Lung (tissue), 12 donors: ENCODE data around the gene TUBGCP4. TPM values are rescaled to one million over a fixed set of nuclear protein-coding genes. Genes with fewer than 3 reads are reported as not detected.

ENCODE experiments used
- ATAC-seq: fragments of 200-7000 bp; cut with Tn5 transposase; one replicate; pipeline ENCODE4 v1.9.1; 2020; ENCODE audit warnings: moderate number of reproducible peaks; ENCODE audit not compliant: insufficient read depth, low FRiP score
- DNase-seq, 3 donors: peaks; one replicate each; pipeline ENCODE4 v3.0.0-alpha.2; 2013 to 2017
- H3K27ac ChIP-seq, 2 donors: one replicate each; pipeline ENCODE4 v1.5.1; 2013; ENCODE audit warnings: mild to moderate bottlenecking in 2 of 2, moderate library complexity in 2 of 2, control low read depth in 1 of 2, inconsistent platforms in 1 of 2, low read depth in 1 of 2, low read length in 1 of 2
- H3K27me3 ChIP-seq, 3 donors: one replicate each; pipeline ENCODE4 v1.5.1; 2013; ENCODE audit warnings: low read length in 2 of 3; ENCODE audit not compliant: control insufficient read depth in 3 of 3, insufficient read depth in 3 of 3
- H3K36me3 ChIP-seq, 4 donors: one replicate each; pipeline ENCODE4 v1.5.1; 2013; ENCODE audit warnings: low read length in 4 of 4, mild to moderate bottlenecking in 1 of 4, moderate library complexity in 1 of 4; ENCODE audit not compliant: control insufficient read depth in 4 of 4, insufficient read depth in 4 of 4
- H3K4me1 ChIP-seq, 5 donors: one replicate each; pipeline ENCODE4 v1.5.1; 2013; ENCODE audit warnings: low read length in 5 of 5, mild to moderate bottlenecking in 2 of 5, moderate library complexity in 1 of 5; ENCODE audit not compliant: control insufficient read depth in 5 of 5, insufficient read depth in 5 of 5
- H3K4me3 ChIP-seq: one replicate; pipeline ENCODE4 v1.5.1; 2013; ENCODE audit warnings: mild to moderate bottlenecking, control low read depth, moderate library complexity
- H3K9ac ChIP-seq, 2 donors: one replicate each; pipeline ENCODE4 v1.5.1; 2013; ENCODE audit warnings: low read length in 2 of 2, control low read depth in 1 of 2; ENCODE audit not compliant: insufficient read depth in 1 of 2
- H3K9me3 ChIP-seq, 4 donors: one replicate each; pipeline ENCODE4 v1.5.1; 2013; ENCODE audit warnings: low read length in 3 of 4, mild to moderate bottlenecking in 1 of 4, moderate library complexity in 1 of 4; ENCODE audit not compliant: control insufficient read depth in 4 of 4, insufficient read depth in 3 of 4
- WGBS, 2 donors: extraction: QIAGEN DNeasy Blood & Tissue Kit; methylation state at CpG; one replicate each; pipeline ENCODE4 v1.1.7; 2013; 5-methylcytosine and 5-hydroxymethylcytosine counted together
- polyA plus RNA-seq, 2 donors: library from polyadenylated mRNA; stranded (reverse); fragments of 200-250 nt; gene quantifications; one replicate each; pipeline ENCODE4 v1.2.1, GENCODE V29; 2013
- total RNA-seq, 2 donors: library from RNA; depleted of rRNA in 1 of 2; stranded (reverse); fragments of >200 nt in 1 of 2; gene quantifications; one replicate each; pipeline ENCODE4 v1.2.1, GENCODE V29; 2014 to 2021
- TF ChIP-seq, protein P1 (sequence below): IDR thresholded peaks from 2 replicates; pipeline ENCODE4 v1.5.1; 2012; ENCODE audit warnings: mild to moderate bottlenecking; ENCODE audit errors: control extremely low read depth, extremely low read depth
- donor health status: control.
- donor health status: control.
- donor health status: Bipolar disorder and iron deficiency.
- donor health status: healthy.
- donor health status: DM: yes; HTN: yes; CAD: no.

Gene TUBGCP4
- total and polyA plus RNA-seq, 4 donors, result 5.4 to 17.0 (median 12.1) TPM

DNA sequence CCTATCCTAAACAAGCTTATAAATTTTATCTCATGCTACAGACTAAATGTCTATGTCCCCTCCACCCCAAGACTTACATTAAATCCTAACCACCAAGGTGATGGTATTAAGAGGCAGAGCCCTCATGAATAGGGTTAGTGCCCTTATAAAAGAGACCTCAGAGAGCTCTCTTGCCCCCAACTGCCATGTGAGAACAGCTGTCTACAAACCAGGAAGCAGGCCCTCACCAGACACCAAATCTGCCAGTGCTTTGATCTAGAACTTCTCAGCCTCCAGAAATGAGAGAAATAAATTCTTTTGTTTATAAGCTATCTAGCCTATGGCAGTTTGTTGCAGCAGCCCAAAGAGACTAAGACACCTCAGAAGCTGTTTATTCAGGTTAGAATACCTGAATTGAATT, 63.5 kb downstream of the TUBGCP4 start:
- no peaks in the 10 kb centered on the region for H3K27me3 ChIP-seq
- DNase-seq (no peak), ATAC-seq (no peak)
- TF ChIP-seq, protein P1, sequence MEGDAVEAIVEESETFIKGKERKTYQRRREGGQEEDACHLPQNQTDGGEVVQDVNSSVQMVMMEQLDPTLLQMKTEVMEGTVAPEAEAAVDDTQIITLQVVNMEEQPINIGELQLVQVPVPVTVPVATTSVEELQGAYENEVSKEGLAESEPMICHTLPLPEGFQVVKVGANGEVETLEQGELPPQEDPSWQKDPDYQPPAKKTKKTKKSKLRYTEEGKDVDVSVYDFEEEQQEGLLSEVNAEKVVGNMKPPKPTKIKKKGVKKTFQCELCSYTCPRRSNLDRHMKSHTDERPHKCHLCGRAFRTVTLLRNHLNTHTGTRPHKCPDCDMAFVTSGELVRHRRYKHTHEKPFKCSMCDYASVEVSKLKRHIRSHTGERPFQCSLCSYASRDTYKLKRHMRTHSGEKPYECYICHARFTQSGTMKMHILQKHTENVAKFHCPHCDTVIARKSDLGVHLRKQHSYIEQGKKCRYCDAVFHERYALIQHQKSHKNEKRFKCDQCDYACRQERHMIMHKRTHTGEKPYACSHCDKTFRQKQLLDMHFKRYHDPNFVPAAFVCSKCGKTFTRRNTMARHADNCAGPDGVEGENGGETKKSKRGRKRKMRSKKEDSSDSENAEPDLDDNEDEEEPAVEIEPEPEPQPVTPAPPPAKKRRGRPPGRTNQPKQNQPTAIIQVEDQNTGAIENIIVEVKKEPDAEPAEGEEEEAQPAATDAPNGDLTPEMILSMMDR, result no peak
- no peaks in the 10 kb centered on the region for H3K4me1 ChIP-seq
- H3K27ac ChIP-seq, result no peak overlapping the region
- H3K9me3 ChIP-seq, result no peaks in the 10 kb centered on the region
- H3K9ac ChIP-seq, result no peak overlapping the region
- H3K4me3 ChIP-seq, result no peak overlapping the region
- H3K36me3 ChIP-seq, result peaks cover 12 to 29% (median 22%) of the 10 kb centered on the region in 4 donors

DNA sequence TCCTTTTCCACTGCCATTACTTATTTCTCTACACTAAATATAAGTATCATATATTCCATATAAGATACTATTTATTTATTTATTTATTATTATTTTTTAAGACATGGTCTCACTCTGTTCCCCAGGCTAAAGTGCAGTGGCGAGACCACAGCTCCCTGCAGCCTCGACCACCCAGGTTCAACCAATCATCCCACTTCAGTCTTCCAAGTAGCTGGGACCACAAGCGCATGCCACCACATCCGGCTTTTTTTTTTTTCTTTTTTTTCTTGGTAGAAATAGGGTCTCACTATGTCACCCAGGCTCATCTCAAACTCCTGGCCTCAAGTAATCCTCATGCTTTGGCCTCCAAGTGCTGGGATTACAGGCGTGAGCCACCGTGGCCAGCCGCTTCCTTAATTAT, 65.5 kb downstream of the TUBGCP4 start:
- 96% methylated on average over 7 of the region's 7 CpGs for WGBS, 2 donors
- Histone ChIP-seq H3K27me3 (no peaks in the 10 kb centered on the region), H3K9ac (no peak overlapping the region), H3K27ac (no peak overlapping the region), H3K4me3 (no peak overlapping the region), H3K4me1 (peaks cover 0 to 6% (median 0%) of the 10 kb centered on the region in 5 donors), H3K36me3 (peaks cover 8 to 28% (median 24%) of the 10 kb centered on the region in 4 donors), H3K9me3 (no peaks in the 10 kb centered on the region)
- no peak for DNase-seq
- TF ChIP-seq, protein P1, result no peak
- ATAC-seq, result no peak

DNA sequence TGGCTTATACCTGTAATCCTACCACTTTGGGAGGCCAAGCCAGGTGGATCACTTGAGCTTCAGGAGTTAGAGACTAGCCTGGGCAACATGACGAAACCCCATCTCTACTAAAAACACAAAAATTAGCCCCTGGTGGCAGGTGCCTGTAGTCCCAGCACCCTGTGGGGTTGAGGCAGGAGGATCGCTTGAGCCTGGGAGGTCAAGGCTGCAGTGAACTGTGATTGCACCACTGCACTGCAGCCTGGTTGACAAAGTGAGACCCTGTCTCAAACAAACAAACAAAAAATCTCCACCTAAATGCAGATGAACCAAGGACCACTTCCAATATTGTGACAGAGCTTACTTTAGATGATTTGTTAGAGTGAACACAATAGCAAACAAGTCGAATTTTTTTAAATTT, 68.4 kb downstream of the TUBGCP4 start:
- Histone ChIP-seq H3K4me1 (peaks cover 0 to 7% (median 0%) of the 10 kb centered on the region in 5 donors), H3K36me3 (peaks cover 3 to 21% (median 13%) of the 10 kb centered on the region in 4 donors)
- 94 to 97% methylated on average over 3 of the region's 3 CpGs for WGBS, 2 donors

More for the DNA sequence above, 68.4 kb downstream of the TUBGCP4 start:
- no peaks in the 10 kb centered on the region for H3K27me3 ChIP-seq
- H3K9ac ChIP-seq, result no peak overlapping the region
- no peaks in the 10 kb centered on the region for H3K9me3 ChIP-seq
- DNase-seq (no peak), ATAC-seq (no peak)
- TF ChIP-seq, protein P1, result no peak
- no peak overlapping the region for H3K4me3 ChIP-seq
- no peak overlapping the region for H3K27ac ChIP-seq
